GM18505 (cell line): ENCODE measurements around the gene TRIM39.
"Not testable (repeated sequence)": the region's sequence is repeated elsewhere in the genome, so short reads cannot be mapped to it uniquely, and the experiment has no call there.

Experiments
- ATAC-seq: cut with Tn5 transposase; IDR thresholded peaks from one replicate; pipeline ENCODE4 v1.9.1; 2021; ENCODE audit not compliant: unreplicated experiment
- POLR2A ChIP-seq: IDR thresholded peaks from 4 replicates; pipeline ENCODE4 v1.6.1; 2011; ENCODE audit warnings: borderline replicate concordance; ENCODE audit not compliant: insufficient read depth, insufficient read length; ENCODE audit errors: extremely low read depth

Gene TRIM39

DNA sequence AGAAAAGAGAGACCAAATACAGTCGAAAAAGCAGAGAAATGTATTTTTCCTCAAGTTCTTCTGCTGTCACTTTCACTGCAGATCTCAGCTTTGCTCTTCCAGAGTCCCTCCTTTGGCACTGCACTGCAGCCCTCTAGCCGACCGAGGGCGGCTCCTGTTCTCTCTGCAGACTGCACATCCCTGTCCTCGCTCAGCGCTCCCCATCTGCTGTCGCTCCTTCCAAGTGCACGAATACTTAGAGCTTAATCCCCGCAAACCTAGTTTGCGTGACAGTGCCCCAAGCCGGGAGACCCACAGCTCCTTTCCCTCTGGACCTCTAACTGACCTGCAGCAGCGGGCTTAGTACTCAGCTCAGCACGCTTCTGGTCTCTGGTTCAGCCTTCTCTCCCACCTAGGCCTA is 33.4 kb downstream of the TRIM39 start:
- ATAC-seq, result no peak
- TF ChIP-seq POLR2A, result no peak

- TF ChIP-seq POLR2A, result no peak
- ATAC-seq, result no peak
Measured at GRCh38 chr6:30361661-30362060, 34.9 kb downstream of the TRIM39 start.

GRCh38 chr6:30363459-30363858 is 36.7 kb downstream of the TRIM39 start:
- TF ChIP-seq POLR2A, result no peak
- ATAC-seq, result no peak

DNA sequence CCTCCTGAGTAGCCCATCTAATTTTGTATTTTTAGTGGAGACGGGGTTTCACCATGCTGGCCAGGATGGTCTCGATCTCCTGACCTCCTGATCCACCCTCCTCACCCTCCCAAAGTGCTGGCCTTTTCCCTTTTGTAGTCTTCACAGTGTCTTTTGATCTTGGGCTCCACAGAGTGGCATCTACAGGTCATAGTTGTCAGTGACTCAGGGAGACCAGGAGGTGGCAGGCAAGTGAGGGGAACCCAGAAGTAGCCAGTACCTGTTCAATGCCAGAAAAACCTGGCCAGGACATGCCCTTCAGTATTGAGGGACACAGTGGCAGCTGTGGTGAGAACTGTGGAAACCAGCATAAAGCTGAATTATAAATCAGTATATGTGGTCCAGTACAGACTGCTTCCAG is 37.9 kb downstream of the TRIM39 start:
- ATAC-seq, result no peak
- TF ChIP-seq POLR2A, result no peak

GRCh38 chr6:30369280-30369679 is 42.6 kb downstream of the TRIM39 start:
- not testable (repeated sequence) for ATAC-seq

- no peak for ATAC-seq
- TF ChIP-seq POLR2A, result no peak
Measured at GRCh38 chr6:30378290-30378937, 51.7 kb downstream of the TRIM39 start.

- TF ChIP-seq POLR2A, result no peak
- ATAC-seq, result no peak
Measured at GRCh38 chr6:30380464-30380863, 53.7 kb downstream of the TRIM39 start.

DNA sequence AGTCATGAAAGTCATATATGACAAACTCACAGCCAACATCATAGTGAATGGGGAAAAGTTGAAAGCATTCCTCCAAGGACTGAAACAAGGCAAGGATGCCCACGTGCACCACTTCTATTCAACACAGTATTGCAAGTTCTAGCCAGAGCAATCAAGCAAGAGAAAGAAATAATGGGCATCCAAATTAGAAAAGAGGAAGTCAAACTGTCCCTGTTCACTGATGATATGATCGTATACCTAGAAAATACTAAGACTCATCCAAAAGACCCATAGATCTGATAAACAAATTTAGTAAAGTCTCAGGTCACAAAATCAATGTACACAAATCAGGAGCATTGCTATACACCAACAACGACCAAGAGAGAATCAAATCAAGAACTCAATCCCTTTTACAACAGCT is 59.4 kb downstream of the TRIM39 start:
- TF ChIP-seq POLR2A, result no peak
- no peak for ATAC-seq

DNA sequence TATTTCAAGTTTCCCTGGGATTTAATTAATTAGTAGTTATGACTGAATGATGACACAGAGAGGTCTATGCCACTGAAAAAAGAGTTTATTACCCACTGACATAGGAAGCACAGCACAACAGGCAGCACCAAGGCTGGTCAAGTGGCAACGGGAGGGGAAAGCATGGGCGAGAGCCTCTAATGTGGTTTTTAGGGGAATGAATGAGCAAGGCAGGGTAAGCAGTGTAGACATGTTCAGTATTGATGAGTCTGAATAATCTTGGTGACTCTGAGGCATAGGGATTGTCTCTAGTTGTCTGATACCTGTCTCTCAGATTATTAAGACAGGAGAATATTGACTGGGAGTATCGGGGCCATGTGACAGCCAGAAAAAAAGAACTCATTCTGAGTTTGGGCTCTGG is 64.5 kb downstream of the TRIM39 start:
- no peak for TF ChIP-seq POLR2A
- ATAC-seq, result no peak
